HG02798 (cell line): ENCODE results near the gene NAT16.
"Not testable (repeated sequence)": the region's sequence is repeated elsewhere in the genome, so short reads cannot be mapped to it uniquely, and the experiment has no call there.

Experiments used
- ATAC-seq: cut with Tn5 transposase; IDR thresholded peaks from one replicate; pipeline ENCODE4 v1.9.1; 2021; ENCODE audit warnings: mild to moderate bottlenecking; ENCODE audit not compliant: unreplicated experiment, poor library complexity

NAT16 gene

GRCh38 chr7:101132626-101133600, 47.2 kb downstream of the NAT16 start:
- ATAC-seq, result not testable (repeated sequence)

GRCh38 chr7:101129603-101130117, 50.4 kb downstream of the NAT16 start:
- ATAC-seq, result no peak

- no peak for ATAC-seq
Observed at GRCh38 chr7:101128040-101128834, 51.9 kb downstream of the NAT16 start.

GRCh38 chr7:101127460-101128039, 52.5 kb downstream of the NAT16 start:
- ATAC-seq, result no peak

- ATAC-seq, result peak; percentile 45
Observed at GRCh38 chr7:101126651-101127459, 53.2 kb downstream of the NAT16 start, which contains the start of gene SERPINE1. Gene SERPINE1, plus strand, starts transcription at chr7:101127104. Its CDS starts 1,290 bp downstream, at chr7:101128394.

GRCh38 chr7:101125989-101126650, 54.0 kb downstream of the NAT16 start:
- peak; percentile 38 for ATAC-seq

GRCh38 chr7:101124376-101125056, 55.6 kb downstream of the NAT16 start:
- no peak for ATAC-seq

- no peak for ATAC-seq
Observed at GRCh38 chr7:101123703-101124068, 56.4 kb downstream of the NAT16 start.

GRCh38 chr7:101122933-101123702, 57.0 kb downstream of the NAT16 start:
- no peak for ATAC-seq

GRCh38 chr7:101121991-101122932, 57.8 kb downstream of the NAT16 start:
- ATAC-seq, result no peak

- not testable (repeated sequence) for ATAC-seq
Observed at GRCh38 chr7:101121631-101121990, 58.5 kb downstream of the NAT16 start.
